ENCODE results near the gene DOK6.

Gene DOK6

GRCh38 chr18:69759046-69759445 is 358.4 kb downstream of the DOK6 start:
- H3K4me3 ChIP-seq (ENCODE audit: low read length): no peak overlapping the region
- no peak for DNase-seq (ENCODE audit: low read depth, low spot score)

GRCh38 chr18:69763002-69763401 is 362.3 kb downstream of the DOK6 start:
- no peak overlapping the region for H3K4me3 ChIP-seq (ENCODE audit: low read length)
- DNase-seq (ENCODE audit: low read depth, low spot score): no peak

- no peak for DNase-seq (ENCODE audit: low read depth, low spot score)
- no peak overlapping the region for H3K4me3 ChIP-seq (ENCODE audit: low read length)
Measured at GRCh38 chr18:69763821-69764220, 363.1 kb downstream of the DOK6 start.

- H3K4me3 ChIP-seq (ENCODE audit: low read length): no peak overlapping the region
- no peak for DNase-seq (ENCODE audit: low read depth, low spot score)
Measured at GRCh38 chr18:69770238-69770637, 369.6 kb downstream of the DOK6 start.

- DNase-seq (ENCODE audit: low read depth, low spot score): peak; percentile 70
- no peak overlapping the region for H3K4me3 ChIP-seq (ENCODE audit: low read length)
Measured at GRCh38 chr18:69774831-69775230, 374.1 kb downstream of the DOK6 start.

GRCh38 chr18:69777248-69777647 is 376.6 kb downstream of the DOK6 start:
- no peak overlapping the region for H3K4me3 ChIP-seq (ENCODE audit: low read length)
- no peak for DNase-seq (ENCODE audit: low read depth, low spot score)

GRCh38 chr18:69778680-69779079 is 378.0 kb downstream of the DOK6 start:
- DNase-seq (ENCODE audit: low read depth, low spot score): no peak
- no peak overlapping the region for H3K4me3 ChIP-seq (ENCODE audit: low read length)

GRCh38 chr18:69780851-69781250 is 380.2 kb downstream of the DOK6 start:
- H3K4me3 ChIP-seq (ENCODE audit: low read length): no peak overlapping the region
- DNase-seq (ENCODE audit: low read depth, low spot score): no peak

GRCh38 chr18:69784815-69785214 is 384.1 kb downstream of the DOK6 start:
- DNase-seq (ENCODE audit: low read depth, low spot score): no peak
- no peak overlapping the region for H3K4me3 ChIP-seq (ENCODE audit: low read length)

GRCh38 chr18:69785466-69785865 is 384.8 kb downstream of the DOK6 start:
- no peak for DNase-seq (ENCODE audit: low read depth, low spot score)
- H3K4me3 ChIP-seq (ENCODE audit: low read length): no peak overlapping the region

- H3K4me3 ChIP-seq (ENCODE audit: low read length): no peak overlapping the region
- DNase-seq (ENCODE audit: low read depth, low spot score): no peak
Measured at GRCh38 chr18:69786427-69786826, 385.7 kb downstream of the DOK6 start.

GRCh38 chr18:69787825-69788547 is 387.3 kb downstream of the DOK6 start:
- no peak for DNase-seq (ENCODE audit: low read depth, low spot score)

GRCh38 chr18:69789794-69790193 is 389.1 kb downstream of the DOK6 start:
- DNase-seq (ENCODE audit: low read depth, low spot score): no peak
- H3K4me3 ChIP-seq (ENCODE audit: low read length): no peak overlapping the region

More at GRCh38 chr18:69787825-69788547, 387.3 kb downstream of the DOK6 start:
- H3K4me3 ChIP-seq (ENCODE audit: low read length): no peak overlapping the region

GRCh38 chr18:69790649-69791048 is 390.0 kb downstream of the DOK6 start:
- no peak overlapping the region for H3K4me3 ChIP-seq (ENCODE audit: low read length)
- DNase-seq (ENCODE audit: low read depth, low spot score): no peak

GRCh38 chr18:69795791-69796190 is 395.1 kb downstream of the DOK6 start:
- H3K4me3 ChIP-seq (ENCODE audit: low read length): no peak overlapping the region
- DNase-seq (ENCODE audit: low read depth, low spot score): no peak

- H3K4me3 ChIP-seq (ENCODE audit: low read length): no peak overlapping the region
- no peak for DNase-seq (ENCODE audit: low read depth, low spot score)
Measured at GRCh38 chr18:69804776-69805501, 404.3 kb downstream of the DOK6 start.

- no peak overlapping the region for H3K4me3 ChIP-seq (ENCODE audit: low read length)
- DNase-seq (ENCODE audit: low read depth, low spot score): no peak
Measured at GRCh38 chr18:69808399-69808798, 407.7 kb downstream of the DOK6 start.

GRCh38 chr18:69813559-69813958 is 412.9 kb downstream of the DOK6 start:
- H3K4me3 ChIP-seq (ENCODE audit: low read length): no peak overlapping the region
- no peak for DNase-seq (ENCODE audit: low read depth, low spot score)

GRCh38 chr18:69814861-69815385 is 414.2 kb downstream of the DOK6 start:
- H3K4me3 ChIP-seq (ENCODE audit: low read length): no peak overlapping the region
- no peak for DNase-seq (ENCODE audit: low read depth, low spot score)

- no peak for DNase-seq (ENCODE audit: low read depth, low spot score)
- H3K4me3 ChIP-seq (ENCODE audit: low read length): no peak overlapping the region
Measured at GRCh38 chr18:69817335-69817940, 416.8 kb downstream of the DOK6 start.
